ENCODE measurements around the gene CATSPER1.

DNA sequence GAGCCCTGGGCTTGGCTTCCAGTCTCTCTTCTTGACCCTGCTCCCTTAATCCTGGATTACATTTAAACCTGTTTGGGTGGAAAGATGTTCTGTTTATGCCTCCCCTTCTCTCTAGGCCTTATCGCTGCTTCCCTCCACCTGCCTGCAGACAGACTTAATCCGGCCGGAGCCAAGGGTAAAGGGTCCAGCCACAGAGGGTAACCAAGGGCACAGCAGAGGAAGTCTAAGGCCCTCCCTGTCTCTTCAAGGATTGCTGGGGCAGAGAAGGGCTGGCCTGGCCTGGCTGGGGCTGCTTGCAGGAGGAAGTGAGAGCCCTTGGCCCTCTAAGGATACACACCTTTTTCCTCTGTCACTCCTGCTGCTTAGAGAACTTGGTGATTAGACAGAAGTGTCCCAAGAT is 20.6 kb upstream of the CATSPER1 start:
- TF ChIP-seq, protein P1, sequence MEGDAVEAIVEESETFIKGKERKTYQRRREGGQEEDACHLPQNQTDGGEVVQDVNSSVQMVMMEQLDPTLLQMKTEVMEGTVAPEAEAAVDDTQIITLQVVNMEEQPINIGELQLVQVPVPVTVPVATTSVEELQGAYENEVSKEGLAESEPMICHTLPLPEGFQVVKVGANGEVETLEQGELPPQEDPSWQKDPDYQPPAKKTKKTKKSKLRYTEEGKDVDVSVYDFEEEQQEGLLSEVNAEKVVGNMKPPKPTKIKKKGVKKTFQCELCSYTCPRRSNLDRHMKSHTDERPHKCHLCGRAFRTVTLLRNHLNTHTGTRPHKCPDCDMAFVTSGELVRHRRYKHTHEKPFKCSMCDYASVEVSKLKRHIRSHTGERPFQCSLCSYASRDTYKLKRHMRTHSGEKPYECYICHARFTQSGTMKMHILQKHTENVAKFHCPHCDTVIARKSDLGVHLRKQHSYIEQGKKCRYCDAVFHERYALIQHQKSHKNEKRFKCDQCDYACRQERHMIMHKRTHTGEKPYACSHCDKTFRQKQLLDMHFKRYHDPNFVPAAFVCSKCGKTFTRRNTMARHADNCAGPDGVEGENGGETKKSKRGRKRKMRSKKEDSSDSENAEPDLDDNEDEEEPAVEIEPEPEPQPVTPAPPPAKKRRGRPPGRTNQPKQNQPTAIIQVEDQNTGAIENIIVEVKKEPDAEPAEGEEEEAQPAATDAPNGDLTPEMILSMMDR (conservative IDR thresholded peaks at IDR 0.05; ENCODE audit: low read depth, low read length) = no peak
- TF ChIP-seq EZH2 (IDR thresholded peaks at IDR 0.05; ENCODE audit: low read length, unreplicated experiment) (no peak), EZH2phosphoT487 (IDR thresholded peaks at IDR 0.05; ENCODE audit: borderline replicate concordance, low read length) (no peak)
